ENCODE data around the gene CBLB. TPM values are rescaled to one million over a fixed set of nuclear protein-coding genes. Genes with fewer than 3 reads are reported as not detected.

CBLB gene
- total and polyA plus RNA-seq, 9 of the 15 experiments (the other 6 are each of a cell fraction or from before 2014, with no cell fraction given): 1.8 to 8.1 (median 5.3) TPM

- Histone ChIP-seq H3K27me3 (ENCODE audit: control insufficient read depth in 2 of 2, insufficient read depth in 2 of 2, low read length in 2 of 2) (no peaks in the 10 kb centered on the region), H3K9me1 (ENCODE audit: control insufficient read depth, insufficient read depth, low read length) (no peaks in the 10 kb centered on the region), H3K4me3 (no peak overlapping the region), H3K4me1 (replicated peaks in 1 of 2; ENCODE audit: control insufficient read depth in 2 of 2, insufficient read depth in 2 of 2, low read length in 2 of 2) (no peaks in the 10 kb centered on the region; a peak in 1 of 5 replicates), H3K4me2 (ENCODE audit: insufficient read depth, low read length) (no peak overlapping the region), H3K9me3 (replicated peaks; ENCODE audit: control insufficient read depth, insufficient read depth, low read depth, low read length) (no peaks in the 10 kb centered on the region), H3K27ac (ENCODE audit: extremely low read depth, low read depth, low read length) (no peak overlapping the region), H3K36me3 (ENCODE audit: control insufficient read depth, insufficient read depth, low read length) (no peaks in the 10 kb centered on the region), H3K79me2 (ENCODE audit: control insufficient read depth, insufficient read depth, low read length) (no peaks in the 10 kb centered on the region), H3K9ac (ENCODE audit: insufficient read depth in 1 of 2, low read depth in 2 of 2, low read length in 2 of 2) (no peak overlapping the region), H4K20me1 (replicated peaks; ENCODE audit: control insufficient read depth, insufficient read depth, low read length) (no peaks in the 10 kb centered on the region), H2AFZ (ENCODE audit: low read depth, low read length) (no peak overlapping the region)
- intact Hi-C loops (cut with micrococcal nuclease) (no loop called here), in situ Hi-C loops (cut with MboI) (no loop called here)
- WGBS (ENCODE audit: insufficient coverage, low coverage, missing lambda C conversion rate): 86% methylated on average over 4 of the region's 4 CpGs
- ATAC-seq: no peak
- ChIA-PET CTCF (ENCODE audit: low intra/inter-chr PET ratio) (no interaction called here), POLR2A (no interaction called here)
- no TSS peak for BruUV-seq (replicated peaks)
- DNase-seq (ENCODE audit: extremely low read depth in 1 of 4, low spot score in 3 of 4): no peak
- FAIRE-seq: no peak
- TF ChIP-seq ZNF830 (CRISPR knock-in tag; IDR thresholded peaks at IDR 0.05) (no peak), PATZ1 (CRISPR knock-in tag; IDR thresholded peaks at IDR 0.05; ENCODE audit: borderline replicate concordance) (no peak), RBM14 (IDR thresholded peaks at IDR 0.05; ENCODE audit: borderline replicate concordance, insufficient read depth, low read depth, low read length) (no peak), ZFX (CRISPR knock-in tag; IDR thresholded peaks at IDR 0.05) (no peak), ZBTB1 (CRISPR knock-in tag; IDR thresholded peaks at IDR 0.05; ENCODE audit: borderline replicate concordance, low read depth) (no peak), ZBTB5 (IDR thresholded peaks at IDR 0.05) (no peak), PCBP1 (IDR thresholded peaks at IDR 0.05; ENCODE audit: low read depth, low read length, poor library complexity, severe bottlenecking) (no peak), MLX (CRISPR knock-in tag; conservative IDR thresholded peaks at IDR 0.05) (no peak), HMBOX1 (IDR thresholded peaks at IDR 0.05) (no peak), PHB (CRISPR knock-in tag; IDR thresholded peaks at IDR 0.05) (no peak), NR2F6 (CRISPR knock-in tag; IDR thresholded peaks at IDR 0.05) (no peak)
Measured at GRCh38 chr3:105807146-105807545, 61.7 kb downstream of the CBLB start.

Measured in K562 (cell line).